Measurements from ENCODE around the gene HNRNPUL1.
A peak's percentile ranks its signal among the peaks of the same experiment; 100 is the strongest.
"Not testable (repeated sequence)": the region's sequence is repeated elsewhere in the genome, so short reads cannot be mapped to it uniquely, and the experiment has no call there.

The HNRNPUL1 gene

GRCh38 chr19:41327576-41328156, 63.5 kb downstream of the HNRNPUL1 start:
- peak; percentile 19 for DNase-seq

GRCh38 chr19:41328157-41328841, 64.1 kb downstream of the HNRNPUL1 start:
- DNase-seq = no peak

- DNase-seq = no peak
Observed at GRCh38 chr19:41328842-41329225, 64.7 kb downstream of the HNRNPUL1 start.

- DNase-seq = no peak
Observed at GRCh38 chr19:41330481-41330880, 66.3 kb downstream of the HNRNPUL1 start.

GRCh38 chr19:41330946-41331678, 66.9 kb downstream of the HNRNPUL1 start:
- no peak for DNase-seq

GRCh38 chr19:41332000-41332399, 67.8 kb downstream of the HNRNPUL1 start:
- no peak for DNase-seq

GRCh38 chr19:41332468-41332867, 68.3 kb downstream of the HNRNPUL1 start:
- no peak for DNase-seq

- no peak for DNase-seq
Observed at GRCh38 chr19:41334793-41335192, 70.6 kb downstream of the HNRNPUL1 start.

GRCh38 chr19:41335467-41335866, 71.3 kb downstream of the HNRNPUL1 start:
- DNase-seq = no peak

- no peak for DNase-seq
Observed at GRCh38 chr19:41339936-41340335, 75.8 kb downstream of the HNRNPUL1 start.

GRCh38 chr19:41341669-41342490, 77.7 kb downstream of the HNRNPUL1 start:
- peak; percentile 27 for DNase-seq

GRCh38 chr19:41344162-41344561, 80.0 kb downstream of the HNRNPUL1 start:
- DNase-seq = no peak

- DNase-seq = not testable (repeated sequence)
Observed at GRCh38 chr19:41346916-41347315, 82.7 kb downstream of the HNRNPUL1 start.

GRCh38 chr19:41350735-41351338, 86.7 kb downstream of the HNRNPUL1 start:
- DNase-seq = no peak

- DNase-seq = no peak
Observed at GRCh38 chr19:41351339-41352245, 87.4 kb downstream of the HNRNPUL1 start.

- DNase-seq = no peak
Observed at GRCh38 chr19:41352279-41352608, 88.1 kb downstream of the HNRNPUL1 start.

GRCh38 chr19:41352609-41353465, 88.7 kb downstream of the HNRNPUL1 start:
- DNase-seq = peak; percentile 49

GRCh38 chr19:41353466-41354342, 89.5 kb downstream of the HNRNPUL1 start, which contains the start of gene TGFB1:
Gene TGFB1 (minus strand): TSS chr19:41353922. CDS start chr19:41353044, 878 bp downstream.
- DNase-seq = peak; percentile 52

- DNase-seq = no peak
Observed at GRCh38 chr19:41354343-41354953, 90.3 kb downstream of the HNRNPUL1 start.

Measured in NCI-H510A treated with DMSO at 0.1 percent for 48 hours (cell line).